ENCODE data around the gene TIFAB.

- no peak for TF ChIP-seq CTCF (IDR thresholded peaks at IDR 0.05)
- TF ChIP-seq POLR2A (IDR thresholded peaks at IDR 0.05) = no peak
Measured at GRCh38 chr5:135478938-135479337, 26.8 kb upstream of the TIFAB start.
